ENCODE results near the gene SNX15.

- no peak for TF ChIP-seq CTCF (IDR thresholded peaks at IDR 0.05)
- no peak for TF ChIP-seq EP300 (IDR thresholded peaks at IDR 0.05)
These were observed 24.5 kb upstream of the SNX15 start for GRCh38 chr11:65002706-65003105.
